Measurements from ENCODE around the gene HNRNPA1. TPM values are rescaled to one million over a fixed set of nuclear protein-coding genes. Genes with fewer than 3 reads are reported as not detected.
A peak's percentile ranks its signal among the peaks of the same experiment; 100 is the strongest.

The HNRNPA1 gene
- total and polyA plus RNA-seq, 9 of the 15 experiments (the other 6 are each of a cell fraction or from before 2014, with no cell fraction given) = 1,166 to 2,703 (median 1,815) TPM

DNA sequence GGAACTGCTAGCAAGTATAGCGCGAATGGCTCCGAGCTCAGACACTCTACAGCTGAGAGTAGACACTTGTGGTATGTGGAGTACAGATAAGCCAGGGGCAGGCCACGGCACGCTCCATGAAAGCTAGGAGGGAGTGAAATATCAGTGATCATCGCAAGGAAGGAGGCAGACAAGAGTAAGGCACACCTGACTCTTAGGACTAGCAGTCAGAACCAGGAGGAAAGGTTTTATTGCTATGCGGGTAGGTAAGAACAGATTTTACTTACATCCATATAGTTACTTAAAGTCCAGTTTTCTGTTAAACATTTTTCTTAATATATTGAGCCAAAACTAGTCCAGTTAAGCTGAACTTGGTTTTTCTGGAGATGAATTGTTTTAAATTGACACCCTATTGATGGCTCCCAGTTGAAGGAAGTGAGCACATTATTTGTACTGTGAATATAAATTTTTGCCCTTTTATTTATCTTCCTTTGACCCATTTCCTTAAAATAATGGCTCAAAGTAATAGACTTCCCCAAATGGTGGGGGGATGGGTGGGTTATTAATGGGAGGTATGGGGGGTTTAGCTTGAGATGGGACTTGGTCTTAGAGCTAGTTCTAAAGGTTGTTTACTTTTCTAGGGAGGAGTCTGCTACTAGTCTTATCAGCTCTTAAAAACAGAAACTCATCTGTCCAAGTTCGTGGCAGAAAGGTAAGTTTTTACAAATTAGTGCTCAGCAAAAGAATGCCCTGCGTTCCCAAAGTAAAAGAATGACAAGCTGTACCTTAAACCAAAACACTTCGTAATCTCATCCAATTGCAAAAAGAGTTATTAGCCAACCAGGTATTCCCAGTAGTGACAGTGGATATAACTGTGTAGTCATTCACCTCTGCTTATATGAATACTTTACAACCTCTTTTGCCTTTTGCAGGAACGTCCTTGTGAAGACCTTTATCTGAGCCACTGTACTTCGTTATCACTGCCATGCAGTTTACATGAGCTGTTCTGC, 5.8 kb downstream of the HNRNPA1 start (continued):
- TF ChIP-seq ZBTB40 (IDR thresholded peaks at IDR 0.05) (no peak), ZBTB40 (CRISPR knock-in tag; IDR thresholded peaks at IDR 0.05) (no peak), ERF (CRISPR knock-in tag; IDR thresholded peaks at IDR 0.05) (peak; percentile 52; the same call in 1 of the 2 replicates), XRCC4 (IDR thresholded peaks at IDR 0.05; ENCODE audit: extremely low read depth, insufficient read depth, insufficient read length) (no peak), ZNF79 (CRISPR knock-in tag; IDR thresholded peaks at IDR 0.05; ENCODE audit: low read depth) (no peak), L3MBTL2 (IDR thresholded peaks at IDR 0.05) (peak; percentile 3; the same call in 1 of the 2 replicates), FOXO4 (CRISPR knock-in tag; IDR thresholded peaks at IDR 0.05) (no peak), SMAD1 (IDR thresholded peaks at IDR 0.05; ENCODE audit: low read depth, low read length, partially characterized antibody) (no peak), POLR3G (IDR thresholded peaks at IDR 0.05; ENCODE audit: extremely low read depth, insufficient read length, insufficient replicate concordance) (no peak)
- TF ChIP-seq, protein P1, sequence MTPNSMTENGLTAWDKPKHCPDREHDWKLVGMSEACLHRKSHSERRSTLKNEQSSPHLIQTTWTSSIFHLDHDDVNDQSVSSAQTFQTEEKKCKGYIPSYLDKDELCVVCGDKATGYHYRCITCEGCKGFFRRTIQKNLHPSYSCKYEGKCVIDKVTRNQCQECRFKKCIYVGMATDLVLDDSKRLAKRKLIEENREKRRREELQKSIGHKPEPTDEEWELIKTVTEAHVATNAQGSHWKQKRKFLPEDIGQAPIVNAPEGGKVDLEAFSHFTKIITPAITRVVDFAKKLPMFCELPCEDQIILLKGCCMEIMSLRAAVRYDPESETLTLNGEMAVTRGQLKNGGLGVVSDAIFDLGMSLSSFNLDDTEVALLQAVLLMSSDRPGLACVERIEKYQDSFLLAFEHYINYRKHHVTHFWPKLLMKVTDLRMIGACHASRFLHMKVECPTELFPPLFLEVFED (CRISPR knock-in tag; conservative IDR thresholded peaks at IDR 0.05) = peak; percentile 85

Measured in K562 (cell line).